Activated effector memory CD4-positive, alpha-beta T cell treated with Interleukin-2 at 50 U/mL for 16 hours (primary cell): ENCODE results near the gene RNF123.

Source experiments
- DNase-seq: peaks from one replicate; pipeline ENCODE4 v3.0.0-alpha.2; 2020

RNF123 gene

GRCh38 chr3:49756036-49756435 lies 66.7 kb downstream of the RNF123 start:
- no peak for DNase-seq

GRCh38 chr3:49757197-49757596 lies 67.8 kb downstream of the RNF123 start:
- DNase-seq, result no peak

GRCh38 chr3:49759226-49759625 lies 69.9 kb downstream of the RNF123 start:
- no peak for DNase-seq

- DNase-seq, result no peak
Measured at GRCh38 chr3:49761661-49762060, 72.3 kb downstream of the RNF123 start.

GRCh38 chr3:49763981-49764380 lies 74.6 kb downstream of the RNF123 start:
- no peak for DNase-seq

- no peak for DNase-seq
Measured at GRCh38 chr3:49769286-49769915, 80.0 kb downstream of the RNF123 start.

GRCh38 chr3:49769926-49770325 lies 80.6 kb downstream of the RNF123 start:
- DNase-seq, result no peak
